ENCODE measurements around the gene NEK1.

GRCh38 chr4:169573889-169574288 lies 38.5 kb downstream of the NEK1 start:
- TF ChIP-seq CTCF (IDR thresholded peaks at IDR 0.05; ENCODE audit: low read length) (no peak), EZH2 (optimal IDR thresholded peaks at IDR 0.05; ENCODE audit: low read depth, low read length) (no peak)

All from MM.1S (cell line).